Measurements from ENCODE around the gene GNGT1.

Gene GNGT1

GRCh38 chr7:93920496-93921182 is 14.3 kb downstream of the GNGT1 start:
- peak; percentile 9 for ATAC-seq
- TF ChIP-seq TCF4 (CRISPR knock-in tag; IDR thresholded peaks at IDR 0.05; ENCODE audit: borderline replicate concordance): no peak
- no peak for TF ChIP-seq ISL1 (CRISPR knock-in tag; IDR thresholded peaks at IDR 0.05)
- TF ChIP-seq ARNTL (CRISPR knock-in tag; IDR thresholded peaks at IDR 0.05; ENCODE audit: borderline replicate concordance, low read depth): no peak
- no peak for TF ChIP-seq CSRNP3 (CRISPR knock-in tag; IDR thresholded peaks at IDR 0.05)
- TF ChIP-seq TOX (CRISPR knock-in tag; IDR thresholded peaks at IDR 0.05; ENCODE audit: borderline replicate concordance): no peak
- no peak for TF ChIP-seq ZNF565 (CRISPR knock-in tag; conservative IDR thresholded peaks at IDR 0.05; ENCODE audit: low read depth)
- TF ChIP-seq ZNF70 (CRISPR knock-in tag; IDR thresholded peaks at IDR 0.05): no peak
- TF ChIP-seq ZFP3 (CRISPR knock-in tag; IDR thresholded peaks at IDR 0.05): no peak
- no peak for TF ChIP-seq ESRRG (CRISPR knock-in tag; IDR thresholded peaks at IDR 0.05)
- no peak for TF ChIP-seq ZNF8 (CRISPR knock-in tag; IDR thresholded peaks at IDR 0.05)
- no peak for TF ChIP-seq PPARA (CRISPR knock-in tag; IDR thresholded peaks at IDR 0.05; ENCODE audit: borderline replicate concordance)
- TF ChIP-seq GLIS3 (CRISPR knock-in tag; IDR thresholded peaks at IDR 0.05): no peak
- TF ChIP-seq OSR1 (CRISPR knock-in tag; IDR thresholded peaks at IDR 0.05): no peak
- TF ChIP-seq ZFP30 (CRISPR knock-in tag; IDR thresholded peaks at IDR 0.05): no peak
- no peak for TF ChIP-seq CREB5 (CRISPR knock-in tag; IDR thresholded peaks at IDR 0.05; ENCODE audit: low read depth)
- TF ChIP-seq BACH2 (CRISPR knock-in tag; IDR thresholded peaks at IDR 0.05; ENCODE audit: borderline replicate concordance): no peak
- no peak for TF ChIP-seq SNAI2 (CRISPR knock-in tag; IDR thresholded peaks at IDR 0.05)

- TF ChIP-seq GLIS3 (CRISPR knock-in tag; IDR thresholded peaks at IDR 0.05): no peak
- no peak for TF ChIP-seq ZC3H10 (CRISPR knock-in tag; IDR thresholded peaks at IDR 0.05)
- no peak for TF ChIP-seq CREB5 (CRISPR knock-in tag; IDR thresholded peaks at IDR 0.05; ENCODE audit: low read depth)
- no peak for TF ChIP-seq RARB (CRISPR knock-in tag; IDR thresholded peaks at IDR 0.05)
- no peak for TF ChIP-seq ISL1 (CRISPR knock-in tag; IDR thresholded peaks at IDR 0.05)
- no peak for TF ChIP-seq SNAI2 (CRISPR knock-in tag; IDR thresholded peaks at IDR 0.05)
- no peak for TF ChIP-seq PATZ1 (CRISPR knock-in tag; IDR thresholded peaks at IDR 0.05; ENCODE audit: borderline replicate concordance)
- no peak for TF ChIP-seq CSRNP3 (CRISPR knock-in tag; IDR thresholded peaks at IDR 0.05)
- TF ChIP-seq POU6F1 (CRISPR knock-in tag; IDR thresholded peaks at IDR 0.05; ENCODE audit: borderline replicate concordance, low read depth): no peak
- TF ChIP-seq ZNF8 (CRISPR knock-in tag; IDR thresholded peaks at IDR 0.05): no peak
- no peak; the same call in 1 of the 2 replicates for TF ChIP-seq ZFP30 (CRISPR knock-in tag; IDR thresholded peaks at IDR 0.05)
- no peak for TF ChIP-seq TOX (CRISPR knock-in tag; IDR thresholded peaks at IDR 0.05; ENCODE audit: borderline replicate concordance)
- no peak for TF ChIP-seq BACH2 (CRISPR knock-in tag; IDR thresholded peaks at IDR 0.05; ENCODE audit: borderline replicate concordance)
- no peak for TF ChIP-seq OSR1 (CRISPR knock-in tag; IDR thresholded peaks at IDR 0.05)
- no peak for TF ChIP-seq CSDC2 (CRISPR knock-in tag; IDR thresholded peaks at IDR 0.05)
- TF ChIP-seq ZNF70 (CRISPR knock-in tag; IDR thresholded peaks at IDR 0.05): no peak
- ATAC-seq: peak; percentile 8; the same call in 2 of the 3 replicates
Measured at GRCh38 chr7:93921186-93921585, 14.8 kb downstream of the GNGT1 start.

Measured in SK-N-SH treated with all-trans-retinoic acid at 6 μM for 48 hours (cell line).